ENCODE data around the gene TSC22D3.

DNA sequence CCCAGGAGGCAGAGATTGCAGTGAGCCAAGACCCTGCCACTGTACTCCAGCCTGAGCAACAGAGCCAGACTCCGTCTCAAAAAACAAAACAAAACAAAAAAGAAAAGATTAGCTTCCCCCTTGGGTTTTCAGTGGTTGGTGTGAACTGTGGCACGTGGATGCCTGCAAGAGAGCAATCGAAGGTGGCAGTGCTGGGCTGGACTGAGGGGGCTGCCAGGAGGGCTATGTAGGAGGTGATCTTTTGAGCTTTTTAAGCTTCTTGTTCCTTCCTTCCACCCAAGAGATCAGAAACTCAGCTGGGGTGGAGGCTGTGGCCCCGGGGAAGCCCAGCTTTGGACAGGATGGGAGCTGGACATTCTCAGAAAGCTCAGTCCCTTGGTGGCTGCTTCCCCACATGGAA lies 97.7 kb downstream of the TSC22D3 start:
- TF ChIP-seq CTCF (IDR thresholded peaks at IDR 0.05; ENCODE audit: poor library complexity) (no peak), EZH2 (IDR thresholded peaks at IDR 0.05; ENCODE audit: borderline replicate concordance) (no peak), EZH2phosphoT487 (IDR thresholded peaks at IDR 0.05; ENCODE audit: low read depth, severe bottlenecking, unreplicated experiment) (no peak)

Measured in hepatocyte (in vitro differentiated cells).